Neural cell (in vitro differentiated cells): ENCODE data around the gene DHX34. TPM values are rescaled to one million over a fixed set of nuclear protein-coding genes. Genes with fewer than 3 reads are reported as not detected.
"Not testable (repeated sequence)": the region's sequence is repeated elsewhere in the genome, so short reads cannot be mapped to it uniquely, and the experiment has no call there.

Source experiments
- H2AFZ ChIP-seq: fragments of 200-600, 300-800 bp; sonication (generic), shearing (Covaris generic); 2 replicates; pipeline ENCODE4 v1.6.0; 2014; ENCODE audit warnings: low read depth, mild to moderate bottlenecking, antibody characterized with exemption, low read length, moderate library complexity
- H3F3A ChIP-seq: fragments of 200-600 bp; shearing (Covaris generic); 2 replicates; pipeline ENCODE4 v1.6.1; 2016; ENCODE audit warnings: mild to moderate bottlenecking, moderate library complexity, mixed read lengths, antibody characterized with exemption, low read length; ENCODE audit not compliant: insufficient read depth, poor library complexity, severe bottlenecking
- H3K27ac ChIP-seq: fragments of 200-600, 300-800 bp; sonication (generic), shearing (Covaris generic); 2 replicates; pipeline ENCODE4 v1.5.1; 2014; ENCODE audit warnings: mild to moderate bottlenecking, low read length, moderate library complexity
- H3K27me3 ChIP-seq: fragments of 300-800, 200-600 bp; sonication (generic), shearing (Covaris generic); 2 replicates; pipeline ENCODE4 v1.6.0; 2014; ENCODE audit warnings: mild to moderate bottlenecking, low read depth, low read length, moderate library complexity; ENCODE audit not compliant: insufficient read depth
- H3K36me3 ChIP-seq: fragments of 300-800, 200-600 bp; sonication (generic), shearing (Covaris generic); 2 replicates; pipeline ENCODE4 v1.5.1; 2014; ENCODE audit warnings: mild to moderate bottlenecking, antibody characterized with exemption, low read length, moderate library complexity; ENCODE audit not compliant: insufficient read depth
- H3K4me2 ChIP-seq: fragments of 300-800, 200-600 bp; sonication (generic), shearing (Covaris generic); 2 replicates; pipeline ENCODE4 v1.6.0; 2014; ENCODE audit warnings: mild to moderate bottlenecking, low read length
- H3K4me3 ChIP-seq: fragments of 300-800, 200-600 bp; sonication (generic), shearing (Covaris generic); 2 replicates; pipeline ENCODE4 v1.5.1; 2014; ENCODE audit warnings: mild to moderate bottlenecking, low read length, moderate library complexity
- H3K79me2 ChIP-seq: fragments of 200-600 bp; shearing (Covaris generic); replicated peaks from 2 replicates; pipeline ENCODE4 v1.6.0; 2014; ENCODE audit warnings: mild to moderate bottlenecking, low read length, moderate library complexity; ENCODE audit not compliant: insufficient read depth
- H3K9ac ChIP-seq: fragments of 300-800, 200-600 bp; sonication (generic), shearing (Covaris generic); 2 replicates; pipeline ENCODE4 v1.6.1; 2016; ENCODE audit warnings: mild to moderate bottlenecking, low read length, mixed read lengths
- H3K9me2 ChIP-seq: fragments of 200-600 bp; shearing (Covaris generic); 2 replicates; pipeline ENCODE4 v1.6.1; 2016; ENCODE audit warnings: mild to moderate bottlenecking, low read length, mixed read lengths; ENCODE audit not compliant: insufficient read depth
- H3K9me3 ChIP-seq: fragments of 200-600, 300-800 bp; sonication (generic), shearing (Covaris generic); 2 replicates; pipeline ENCODE4 v1.6.1; 2016; ENCODE audit warnings: mild to moderate bottlenecking, mixed run types, low read length, moderate library complexity, mixed read lengths
- H4K20me1 ChIP-seq: fragments of 200-600 bp; shearing (Covaris generic); 2 replicates; pipeline ENCODE4 v1.6.1; 2016; ENCODE audit warnings: mild to moderate bottlenecking, mixed run types; ENCODE audit not compliant: insufficient read depth
- CTCF ChIP-seq: fragments of 450-650 bp; IDR thresholded peaks from 2 replicates; pipeline ENCODE4 v1.5.1; 2014; ENCODE audit warnings: antibody characterized with exemption, mild to moderate bottlenecking, moderate library complexity; ENCODE audit not compliant: poor library complexity, severe bottlenecking
- EP300 ChIP-seq: fragments of 450-650 bp; conservative IDR thresholded peaks from 2 replicates; pipeline ENCODE4 v1.6.1; 2014; ENCODE audit warnings: antibody characterized with exemption, mild to moderate bottlenecking, moderate library complexity; ENCODE audit not compliant: poor library complexity, severe bottlenecking
- EZH2 ChIP-seq: fragments of 200-600, 300-800 bp; shearing (Covaris generic), sonication (generic); IDR thresholded peaks from 2 replicates; pipeline ENCODE4 v1.6.1; 2014; ENCODE audit warnings: antibody characterized with exemption, low read length, borderline replicate concordance, mild to moderate bottlenecking; ENCODE audit not compliant: insufficient read depth, poor library complexity, severe bottlenecking
- MXI1 ChIP-seq: fragments of 450-650 bp; conservative IDR thresholded peaks from 2 replicates; pipeline ENCODE4 v1.6.1; 2014; ENCODE audit warnings: antibody characterized with exemption, mild to moderate bottlenecking; ENCODE audit not compliant: poor library complexity, severe bottlenecking
- RAD21 ChIP-seq: fragments of 450-650 bp; conservative IDR thresholded peaks from 2 replicates; pipeline ENCODE4 v1.6.1; 2014; ENCODE audit warnings: antibody characterized with exemption, mild to moderate bottlenecking, moderate library complexity
- SMC3 ChIP-seq: fragments of 450-650 bp; conservative IDR thresholded peaks from 2 replicates; pipeline ENCODE4 v1.6.1; 2014; ENCODE audit warnings: antibody characterized with exemption, mild to moderate bottlenecking, moderate library complexity; ENCODE audit not compliant: poor library complexity
- TAF1 ChIP-seq: IDR thresholded peaks from 2 replicates; pipeline ENCODE4 v1.6.1; 2012; ENCODE audit warnings: low read depth
- polyA plus RNA-seq: library from polyadenylated mRNA; depleted of rRNA; stranded (reverse); fragments of >200 nt; gene quantifications from 2 replicates; pipeline ENCODE4 v1.2.3, GENCODE V29; 2014
- TF ChIP-seq, protein P1 (sequence below): IDR thresholded peaks from 2 replicates; pipeline ENCODE4 v1.6.1; 2012; ENCODE audit warnings: borderline replicate concordance

Gene DHX34
- polyA plus RNA-seq, 1 donor from 2014 or later, result 11.7 TPM

DNA sequence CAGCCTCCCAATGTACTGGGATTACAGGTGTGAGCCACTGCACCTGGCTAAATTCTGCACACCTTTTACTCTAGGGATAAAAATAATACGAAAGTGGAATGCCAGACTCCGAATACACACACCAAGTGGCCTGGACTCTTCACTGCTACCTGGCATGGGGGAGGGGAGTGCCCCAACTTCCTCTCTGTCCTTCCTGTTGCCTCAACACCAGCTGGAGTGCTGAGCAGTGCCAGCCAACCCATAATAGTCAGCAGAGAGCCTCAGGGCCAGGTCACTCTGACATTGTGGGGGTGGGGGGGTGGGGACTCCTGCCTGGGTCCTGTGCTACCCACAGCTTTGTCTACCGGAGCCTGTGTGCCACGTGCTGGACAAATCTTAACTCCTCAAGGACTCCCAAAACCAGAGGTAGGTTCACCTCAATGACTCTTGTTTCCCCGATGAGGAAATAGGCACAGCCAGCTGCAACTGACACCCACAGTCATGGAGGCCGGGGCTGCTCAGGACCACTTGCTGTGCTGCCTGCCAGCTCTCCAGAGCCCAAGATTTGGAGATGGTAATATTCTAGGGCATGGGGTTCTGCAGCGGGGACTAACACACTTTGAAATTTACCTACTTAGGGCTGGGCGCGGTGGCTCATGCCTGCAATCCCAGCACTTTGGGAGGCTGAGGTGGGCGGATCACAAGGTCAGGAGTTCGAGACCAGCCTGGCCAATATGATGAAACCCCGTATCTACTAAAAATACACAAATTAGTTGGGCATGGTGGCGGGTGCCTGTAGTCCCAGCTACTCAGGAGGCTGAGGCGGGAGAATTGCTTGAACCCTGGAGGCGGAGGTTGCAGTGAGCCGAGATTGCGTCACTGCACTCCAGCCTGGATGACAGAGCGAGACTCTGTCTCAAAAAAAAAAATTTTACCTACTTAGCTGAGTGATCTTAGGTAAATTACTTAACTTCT is 12.1 kb upstream of the DHX34 start:
- H3K36me3 ChIP-seq, H3K27me3 ChIP-seq, H3K9me2 ChIP-seq, H3K4me2 ChIP-seq, H3K4me3 ChIP-seq, H4K20me1 ChIP-seq, H3K79me2 ChIP-seq, H3K9ac ChIP-seq, H3F3A ChIP-seq, H3K27ac ChIP-seq, H2AFZ ChIP-seq, H3K9me3 ChIP-seq: not testable (repeated sequence)

DNA sequence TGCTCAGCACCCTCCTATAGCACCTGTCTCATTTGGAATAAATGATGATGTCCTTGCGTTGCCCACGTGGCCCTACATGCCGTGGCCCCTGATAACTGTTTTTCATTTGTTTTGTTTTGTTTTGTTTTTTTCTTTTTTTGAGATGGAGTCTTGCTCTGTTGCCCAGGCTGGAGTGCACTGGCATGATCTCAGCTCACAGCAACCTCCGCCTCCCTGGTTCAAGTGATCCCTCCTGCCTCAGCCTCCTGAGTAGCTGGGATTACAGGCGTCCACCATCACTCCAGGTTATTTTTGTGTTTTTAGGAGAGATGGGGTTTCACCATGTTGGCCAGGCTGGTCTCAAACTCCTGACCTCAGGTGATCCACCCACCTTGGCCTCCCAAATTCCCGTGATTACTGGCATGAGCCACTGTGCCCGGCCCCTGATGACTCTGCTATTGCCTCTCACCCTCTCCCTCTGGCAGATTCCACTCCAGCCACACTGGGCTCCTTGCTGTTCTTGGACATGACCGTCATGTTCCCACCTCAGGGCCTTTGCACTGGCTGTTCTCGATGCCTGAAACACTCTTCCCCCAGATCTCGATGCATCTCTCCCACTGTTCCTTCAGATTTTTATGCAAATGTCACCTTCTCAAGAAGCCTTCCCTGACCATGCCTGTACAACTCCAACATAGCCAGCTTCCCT is 9.8 kb upstream of the DHX34 start:
- no peaks in the 10 kb centered on the region for H3K36me3 ChIP-seq
- H2AFZ ChIP-seq, result no peak overlapping the region
- H3K9ac ChIP-seq, result no peak overlapping the region
- H3K4me2 ChIP-seq, result no peak overlapping the region
- no peaks in the 10 kb centered on the region for H3K9me3 ChIP-seq
- no peak overlapping the region for H3K27ac ChIP-seq
- H4K20me1 ChIP-seq, result no peaks in the 10 kb centered on the region
- no peaks in the 10 kb centered on the region for H3K27me3 ChIP-seq
- no peak for TF ChIP-seq EZH2
- TF ChIP-seq SMC3, result no peak
- TF ChIP-seq, protein P1, sequence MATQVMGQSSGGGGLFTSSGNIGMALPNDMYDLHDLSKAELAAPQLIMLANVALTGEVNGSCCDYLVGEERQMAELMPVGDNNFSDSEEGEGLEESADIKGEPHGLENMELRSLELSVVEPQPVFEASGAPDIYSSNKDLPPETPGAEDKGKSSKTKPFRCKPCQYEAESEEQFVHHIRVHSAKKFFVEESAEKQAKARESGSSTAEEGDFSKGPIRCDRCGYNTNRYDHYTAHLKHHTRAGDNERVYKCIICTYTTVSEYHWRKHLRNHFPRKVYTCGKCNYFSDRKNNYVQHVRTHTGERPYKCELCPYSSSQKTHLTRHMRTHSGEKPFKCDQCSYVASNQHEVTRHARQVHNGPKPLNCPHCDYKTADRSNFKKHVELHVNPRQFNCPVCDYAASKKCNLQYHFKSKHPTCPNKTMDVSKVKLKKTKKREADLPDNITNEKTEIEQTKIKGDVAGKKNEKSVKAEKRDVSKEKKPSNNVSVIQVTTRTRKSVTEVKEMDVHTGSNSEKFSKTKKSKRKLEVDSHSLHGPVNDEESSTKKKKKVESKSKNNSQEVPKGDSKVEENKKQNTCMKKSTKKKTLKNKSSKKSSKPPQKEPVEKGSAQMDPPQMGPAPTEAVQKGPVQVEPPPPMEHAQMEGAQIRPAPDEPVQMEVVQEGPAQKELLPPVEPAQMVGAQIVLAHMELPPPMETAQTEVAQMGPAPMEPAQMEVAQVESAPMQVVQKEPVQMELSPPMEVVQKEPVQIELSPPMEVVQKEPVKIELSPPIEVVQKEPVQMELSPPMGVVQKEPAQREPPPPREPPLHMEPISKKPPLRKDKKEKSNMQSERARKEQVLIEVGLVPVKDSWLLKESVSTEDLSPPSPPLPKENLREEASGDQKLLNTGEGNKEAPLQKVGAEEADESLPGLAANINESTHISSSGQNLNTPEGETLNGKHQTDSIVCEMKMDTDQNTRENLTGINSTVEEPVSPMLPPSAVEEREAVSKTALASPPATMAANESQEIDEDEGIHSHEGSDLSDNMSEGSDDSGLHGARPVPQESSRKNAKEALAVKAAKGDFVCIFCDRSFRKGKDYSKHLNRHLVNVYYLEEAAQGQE, result no peak
- TF ChIP-seq TAF1, result no peak
- TF ChIP-seq MXI1, result no peak
- no peak for TF ChIP-seq CTCF
- TF ChIP-seq EP300, result no peak
- no peak for TF ChIP-seq RAD21
- H3K4me3 ChIP-seq, result no peak overlapping the region
- H3K9me2 ChIP-seq, result no peaks in the 10 kb centered on the region
- H3F3A ChIP-seq, result no peaks in the 10 kb centered on the region
- H3K79me2 ChIP-seq, result no peaks in the 10 kb centered on the region
